ENCODE results near the gene MUC6.
"Not testable (repeated sequence)": the region's sequence is repeated elsewhere in the genome, so short reads cannot be mapped to it uniquely, and the experiment has no call there.

The MUC6 gene

GRCh38 chr11:981764-982163, 54.8 kb downstream of the MUC6 start:
- no peak for DNase-seq (ENCODE audit: low read depth in 1 of 2, low spot score in 1 of 2)
- in situ Hi-C loops (cut with HindIII; ENCODE audit: low pct_unique_long_range_greater_than_20kb, low sequenced_read_pairs), result no loop called here
- TF ChIP-seq JUND (IDR thresholded peaks at IDR 0.05; ENCODE audit: low read depth), result no peak

DNA sequence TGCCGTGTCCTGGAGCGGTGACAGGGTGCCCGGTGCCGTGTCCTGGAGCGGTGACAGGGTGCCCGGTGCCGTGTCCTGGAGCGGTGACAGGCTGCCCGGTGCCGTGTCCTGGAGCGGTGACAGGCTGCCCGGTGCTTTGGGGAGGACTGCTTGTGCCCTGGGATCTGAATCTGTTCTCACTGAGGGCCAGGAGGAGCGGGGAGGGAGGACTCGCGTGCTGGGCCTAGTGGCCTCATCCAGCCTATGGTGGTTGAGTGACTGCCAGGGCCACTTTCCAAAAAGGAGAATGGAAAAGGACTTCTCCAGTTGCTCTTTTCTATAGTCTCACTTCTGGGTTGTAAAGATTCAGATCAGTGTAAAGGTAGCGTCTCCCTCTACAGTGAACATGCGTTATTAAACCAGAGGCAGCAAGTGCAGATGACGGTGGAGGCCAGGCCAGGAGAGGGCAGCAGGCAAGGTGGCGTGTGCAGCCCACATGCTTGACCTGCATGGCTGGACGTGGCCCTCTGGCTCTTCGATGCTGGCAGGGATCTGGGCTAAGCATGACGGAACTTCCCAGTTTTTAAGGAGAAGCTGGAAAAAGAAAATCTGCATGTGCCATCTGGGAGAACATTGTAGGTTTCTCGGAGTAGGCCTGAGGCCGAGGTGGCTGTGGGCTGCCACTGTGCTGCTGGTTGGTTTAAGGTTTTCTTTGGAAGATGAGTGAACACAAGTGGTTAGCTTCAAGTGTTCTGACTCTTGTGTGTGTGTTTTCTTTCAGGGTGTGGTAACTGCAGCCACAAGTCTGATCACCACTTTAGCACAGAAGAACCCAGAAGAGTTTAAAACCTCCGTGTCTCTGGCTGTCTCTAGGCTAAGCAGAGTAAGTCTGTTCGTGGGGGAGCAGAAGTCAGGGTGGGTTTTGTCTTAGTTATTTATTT, 55.8 kb downstream of the MUC6 start:
- in situ Hi-C loops (cut with HindIII; ENCODE audit: low pct_unique_long_range_greater_than_20kb, low sequenced_read_pairs), result no loop called here
- TF ChIP-seq JUND (IDR thresholded peaks at IDR 0.05; ENCODE audit: low read depth), result no peak
- DNase-seq (ENCODE audit: low read depth in 1 of 2, low spot score in 1 of 2), result peak in 1 of 2 experiments; percentile 20

- in situ Hi-C loops (cut with HindIII; ENCODE audit: low pct_unique_long_range_greater_than_20kb, low sequenced_read_pairs), result no loop called here
- DNase-seq (ENCODE audit: low read depth in 1 of 2, low spot score in 1 of 2), result no peak
- no peak for TF ChIP-seq JUND (IDR thresholded peaks at IDR 0.05; ENCODE audit: low read depth)
Observed at GRCh38 chr11:978781-979180, 57.7 kb downstream of the MUC6 start.

- TF ChIP-seq JUND (IDR thresholded peaks at IDR 0.05; ENCODE audit: low read depth), result no peak
- in situ Hi-C loops (cut with HindIII; ENCODE audit: low pct_unique_long_range_greater_than_20kb, low sequenced_read_pairs), result no loop called here
- no peak for DNase-seq (ENCODE audit: low read depth in 1 of 2, low spot score in 1 of 2)
Observed at GRCh38 chr11:977830-978720, 58.4 kb downstream of the MUC6 start.

DNA sequence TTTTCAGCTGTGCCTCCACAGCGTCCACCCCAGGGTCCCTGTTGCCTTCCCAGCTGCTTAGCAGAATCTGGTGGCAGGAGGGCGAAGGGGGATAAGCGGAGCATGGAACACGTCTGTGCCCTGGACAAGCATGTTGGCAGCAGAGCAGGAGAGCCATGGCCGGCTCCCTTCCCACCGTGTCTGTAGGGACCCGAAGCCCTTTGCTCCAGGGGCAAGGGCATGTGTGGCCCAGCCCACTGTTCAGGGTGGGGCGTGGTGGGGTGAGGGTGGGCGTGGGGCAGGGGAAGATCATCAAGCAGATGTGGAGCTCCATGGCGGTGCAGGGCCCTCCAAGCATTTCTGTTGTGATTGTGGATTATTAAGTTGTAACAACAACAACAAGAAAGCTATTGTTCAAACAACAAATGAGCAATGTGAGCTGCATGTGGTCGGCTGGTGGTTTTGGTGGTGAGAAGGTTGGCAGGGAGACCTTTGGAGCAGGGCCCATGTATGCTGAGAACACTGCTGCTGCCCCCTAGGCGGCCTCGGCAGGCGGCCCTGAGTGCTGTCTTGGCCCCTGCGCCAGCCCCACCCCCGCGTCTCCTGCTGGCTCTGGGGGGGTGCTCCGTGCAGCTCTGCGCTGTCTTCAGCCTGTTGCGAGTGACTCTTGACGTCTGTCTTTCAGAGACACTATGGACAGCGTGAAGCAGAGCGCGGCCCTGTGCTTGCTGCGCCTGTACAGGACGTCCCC, 59.9 kb downstream of the MUC6 start:
- DNase-seq (ENCODE audit: low read depth in 1 of 2, low spot score in 1 of 2), result no peak

DNA sequence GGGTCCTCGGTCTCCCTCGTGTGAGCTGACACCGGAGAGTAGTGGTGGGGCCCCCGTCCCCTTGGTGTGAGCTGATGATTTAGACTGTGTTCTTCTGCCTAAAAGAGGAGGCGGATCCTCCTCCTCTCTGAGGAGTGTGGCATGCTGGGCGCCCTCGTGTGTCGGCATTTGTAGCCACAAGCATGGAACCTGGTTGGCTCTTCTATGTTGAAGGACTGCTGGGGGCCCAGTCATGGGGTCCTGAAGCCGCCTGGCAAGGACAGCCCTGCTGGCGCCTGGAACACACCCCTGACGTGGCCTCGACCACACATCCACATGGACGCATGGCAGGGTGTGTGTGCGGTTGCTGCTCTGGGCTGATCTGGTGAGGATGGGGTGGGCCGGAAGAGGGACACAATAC, 60.7 kb downstream of the MUC6 start:
- in situ Hi-C loops (cut with HindIII; ENCODE audit: low pct_unique_long_range_greater_than_20kb, low sequenced_read_pairs), result no loop called here
- no peak for TF ChIP-seq JUND (IDR thresholded peaks at IDR 0.05; ENCODE audit: low read depth)
- peak in 1 of 2 experiments; percentile 28 for DNase-seq (ENCODE audit: low read depth in 1 of 2, low spot score in 1 of 2)

More for the DNA sequence above, 59.9 kb downstream of the MUC6 start:
- no peak for TF ChIP-seq JUND (IDR thresholded peaks at IDR 0.05; ENCODE audit: low read depth)
- in situ Hi-C loops (cut with HindIII; ENCODE audit: low pct_unique_long_range_greater_than_20kb, low sequenced_read_pairs), result no loop called here

DNA sequence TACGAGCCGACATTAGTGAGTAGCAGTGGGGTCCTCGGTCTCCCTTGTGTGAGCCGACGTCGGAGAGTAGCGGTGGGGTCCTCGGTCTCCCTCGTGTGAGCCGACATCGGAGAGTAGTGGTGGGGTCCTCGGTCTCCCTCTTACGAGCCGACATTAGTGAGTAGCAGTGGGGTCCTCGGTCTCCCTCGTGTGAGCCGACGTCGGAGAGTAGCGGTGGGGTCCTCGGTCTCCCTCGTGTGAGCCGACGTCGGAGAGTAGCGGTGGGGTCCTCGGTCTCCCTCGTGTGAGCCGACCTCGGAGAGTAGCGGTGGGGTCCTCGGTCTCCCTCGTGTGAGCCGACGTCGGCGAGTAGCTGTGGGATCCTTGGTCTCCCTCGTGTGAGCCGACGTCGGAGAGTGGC, 61.1 kb downstream of the MUC6 start:
- in situ Hi-C loops (cut with HindIII; ENCODE audit: low pct_unique_long_range_greater_than_20kb, low sequenced_read_pairs); DNase-seq (ENCODE audit: low read depth in 1 of 2, low spot score in 1 of 2): not testable (repeated sequence)

DNA sequence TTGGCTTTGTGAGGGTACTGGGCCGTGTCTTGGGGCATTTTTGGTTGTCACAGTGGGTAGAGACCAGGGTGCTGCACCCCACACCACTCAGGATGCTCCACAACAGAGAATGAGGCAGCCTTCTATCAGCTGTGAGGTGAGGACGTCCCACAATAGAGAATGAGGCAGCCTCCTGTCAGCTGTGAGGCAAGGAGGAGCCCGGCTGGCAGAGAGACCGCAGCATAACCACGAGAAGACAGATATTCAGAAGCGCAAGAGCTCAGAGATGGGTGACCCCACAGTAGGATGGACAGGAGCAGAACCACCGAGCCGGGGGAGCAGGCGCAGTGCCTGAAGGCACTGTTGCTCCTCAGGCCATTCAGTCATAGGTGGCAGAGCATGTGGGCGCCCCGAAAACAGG, 63.3 kb downstream of the MUC6 start:
- TF ChIP-seq JUND (IDR thresholded peaks at IDR 0.05; ENCODE audit: low read depth), result no peak
- DNase-seq (ENCODE audit: low read depth in 1 of 2, low spot score in 1 of 2), result no peak
- in situ Hi-C loops (cut with HindIII; ENCODE audit: low pct_unique_long_range_greater_than_20kb, low sequenced_read_pairs), result no loop called here

DNA sequence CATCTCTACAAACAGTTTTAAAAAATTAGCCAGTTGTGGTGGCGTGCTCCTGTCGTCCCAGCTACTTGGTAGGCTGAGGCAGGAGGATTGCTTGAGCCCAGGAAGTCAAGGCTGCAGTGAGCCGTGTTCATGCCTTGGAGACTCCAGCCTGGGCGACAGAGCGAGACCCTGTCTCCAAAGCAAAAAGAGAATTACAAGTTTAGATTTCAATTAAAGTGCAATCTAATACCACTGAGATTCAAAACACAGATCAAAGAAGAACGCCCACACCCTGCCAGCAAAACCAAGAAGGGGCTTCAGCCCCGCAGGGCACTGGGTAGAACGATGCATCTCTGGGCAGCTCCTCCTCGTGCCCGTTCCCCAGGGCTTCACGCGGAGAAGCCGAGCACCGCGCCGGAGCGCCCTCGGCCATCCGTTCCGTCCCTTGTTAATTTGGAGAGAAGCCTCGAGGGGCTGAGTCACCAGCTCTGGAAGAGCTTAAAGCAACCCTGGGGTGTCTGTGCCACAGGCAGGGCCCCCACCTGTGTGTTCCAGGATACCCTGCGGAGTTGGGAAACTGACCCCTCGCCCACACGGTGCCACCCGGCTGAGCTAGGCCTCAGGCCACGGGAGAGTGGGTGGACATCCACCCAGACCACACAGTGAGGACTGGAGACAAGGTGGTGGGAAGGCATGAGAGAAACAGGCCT, 63.9 kb downstream of the MUC6 start:
- no peak for DNase-seq (ENCODE audit: low read depth in 1 of 2, low spot score in 1 of 2)
- no peak for TF ChIP-seq JUND (IDR thresholded peaks at IDR 0.05; ENCODE audit: low read depth)
- in situ Hi-C loops (cut with HindIII; ENCODE audit: low pct_unique_long_range_greater_than_20kb, low sequenced_read_pairs), result no loop called here

DNA sequence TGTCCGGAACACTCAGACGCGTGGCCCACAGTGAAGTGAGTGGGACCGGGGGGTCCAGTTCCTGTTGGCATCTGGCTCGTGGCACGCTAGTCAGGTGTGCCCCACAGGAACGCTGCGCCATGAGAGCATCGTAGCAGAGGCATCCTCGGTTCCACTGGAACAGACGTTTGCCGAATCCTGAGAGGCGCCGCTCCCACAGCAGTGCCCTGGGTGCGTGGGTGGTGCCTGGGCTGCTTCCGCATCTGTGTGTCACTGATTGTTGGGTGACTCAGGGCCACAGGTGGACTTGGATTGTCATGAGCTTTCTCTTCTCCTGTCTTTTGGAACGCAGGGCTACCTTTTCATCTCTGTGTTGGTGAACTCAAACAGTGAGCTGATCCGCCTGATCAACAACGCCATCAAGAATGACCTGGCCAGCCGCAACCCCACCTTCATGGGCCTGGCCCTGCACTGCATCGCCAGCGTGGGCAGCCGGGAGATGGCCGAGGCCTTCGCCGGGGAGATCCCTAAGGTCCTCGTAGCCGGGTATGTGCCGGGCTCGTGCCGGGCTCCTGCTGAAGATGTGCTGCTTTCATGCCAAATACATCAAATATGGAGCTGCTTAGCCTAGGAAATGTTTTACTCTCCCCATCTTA, 64.7 kb downstream of the MUC6 start:
- in situ Hi-C loops (cut with HindIII; ENCODE audit: low pct_unique_long_range_greater_than_20kb, low sequenced_read_pairs), result no loop called here
- no peak for DNase-seq (ENCODE audit: low read depth in 1 of 2, low spot score in 1 of 2)
- TF ChIP-seq JUND (IDR thresholded peaks at IDR 0.05; ENCODE audit: low read depth), result no peak

DNA sequence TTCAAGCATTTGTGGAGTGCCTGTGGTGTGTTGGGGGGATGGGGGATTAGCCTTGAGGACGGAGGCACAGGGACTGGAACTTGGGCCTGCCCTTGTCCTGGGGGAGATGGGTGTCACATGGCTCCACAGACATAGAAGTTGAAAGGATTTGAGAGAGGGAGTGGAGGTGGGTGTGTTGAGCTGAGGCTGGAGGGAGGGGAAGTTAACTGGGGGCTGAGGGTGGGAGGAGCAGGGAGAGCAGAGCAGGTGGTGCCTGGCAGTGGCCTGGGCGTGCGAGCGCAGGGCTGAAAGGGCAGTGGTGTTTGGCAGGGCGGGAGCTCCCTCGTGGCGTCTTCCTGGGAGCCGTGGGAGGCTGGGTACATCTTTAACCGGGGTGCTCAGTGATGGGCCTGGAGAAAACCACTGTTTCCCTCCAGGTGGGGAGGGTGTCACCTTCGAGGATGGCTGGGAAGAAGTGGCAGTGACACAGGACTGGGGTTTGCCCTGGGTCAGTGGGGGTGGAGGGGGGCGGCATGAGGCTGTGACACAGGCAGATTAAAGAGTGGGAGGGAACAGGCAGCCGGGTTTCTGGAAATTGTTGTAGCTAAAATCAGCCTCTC, 65.3 kb downstream of the MUC6 start:
- no peak for DNase-seq (ENCODE audit: low read depth in 1 of 2, low spot score in 1 of 2)
- no peak for TF ChIP-seq JUND (IDR thresholded peaks at IDR 0.05; ENCODE audit: low read depth)
- in situ Hi-C loops (cut with HindIII; ENCODE audit: low pct_unique_long_range_greater_than_20kb, low sequenced_read_pairs), result no loop called here

Measured in T47D (cell line).